ENCODE measurements around the gene LIN7C. TPM values are rescaled to one million over a fixed set of nuclear protein-coding genes. Genes with fewer than 3 reads are reported as not detected.

The LIN7C gene
- total and polyA plus RNA-seq, 2 of the 13 experiments (the other 11 are each of a cell fraction or from before 2014, with no cell fraction given): 14.8 to 37.2 TPM

- TF ChIP-seq FOXP4 (CRISPR knock-in tag; IDR thresholded peaks at IDR 0.05) (peak; percentile 94), ZNF615 (CRISPR knock-in tag; IDR thresholded peaks at IDR 0.05; ENCODE audit: borderline replicate concordance) (no peak), SPEN (CRISPR knock-in tag; IDR thresholded peaks at IDR 0.05; ENCODE audit: low read depth) (no peak), ZBTB43 (CRISPR knock-in tag; conservative IDR thresholded peaks at IDR 0.05) (0 out of 2 replicates have a peak, but pooled peaks have one; percentile 23), RARG (CRISPR knock-in tag; IDR thresholded peaks at IDR 0.05; ENCODE audit: low read depth) (no peak), KMT2A (CRISPR knock-in tag; IDR thresholded peaks at IDR 0.05) (peak; percentile 81), MLX (CRISPR knock-in tag; IDR thresholded peaks at IDR 0.05) (peak; percentile 49), ZFP41 (CRISPR knock-in tag; IDR thresholded peaks at IDR 0.05; ENCODE audit: borderline replicate concordance) (no peak), KLF16 (CRISPR knock-in tag; IDR thresholded peaks at IDR 0.05) (peak in 1 of 2 experiments; percentile 70; a peak in 2 of 4 replicates), AKNA (CRISPR knock-in tag; IDR thresholded peaks at IDR 0.05; ENCODE audit: borderline replicate concordance) (no peak), ELK4 (CRISPR knock-in tag; IDR thresholded peaks at IDR 0.05; ENCODE audit: borderline replicate concordance) (no peak), ZNF18 (CRISPR knock-in tag; IDR thresholded peaks at IDR 0.05; ENCODE audit: insufficient replicate concordance) (no peak), JUNB (CRISPR knock-in tag; IDR thresholded peaks at IDR 0.05; ENCODE audit: borderline replicate concordance) (no peak), ZNF768 (CRISPR knock-in tag; IDR thresholded peaks at IDR 0.05) (no peak), EED (CRISPR knock-in tag; IDR thresholded peaks at IDR 0.05) (no peak)
Observed at GRCh38 chr11:27475622-27476021, 30.9 kb downstream of the LIN7C start (continued).
